ENCODE results near the gene SIPA1. TPM values are rescaled to one million over a fixed set of nuclear protein-coding genes. Genes with fewer than 3 reads are reported as not detected.
"Not testable (repeated sequence)": the region's sequence is repeated elsewhere in the genome, so short reads cannot be mapped to it uniquely, and the experiment has no call there.

SIPA1 gene
- total RNA-seq, 4 donors from 2014 or later: 19.3 to 60.5 (median 33.3) TPM

DNA sequence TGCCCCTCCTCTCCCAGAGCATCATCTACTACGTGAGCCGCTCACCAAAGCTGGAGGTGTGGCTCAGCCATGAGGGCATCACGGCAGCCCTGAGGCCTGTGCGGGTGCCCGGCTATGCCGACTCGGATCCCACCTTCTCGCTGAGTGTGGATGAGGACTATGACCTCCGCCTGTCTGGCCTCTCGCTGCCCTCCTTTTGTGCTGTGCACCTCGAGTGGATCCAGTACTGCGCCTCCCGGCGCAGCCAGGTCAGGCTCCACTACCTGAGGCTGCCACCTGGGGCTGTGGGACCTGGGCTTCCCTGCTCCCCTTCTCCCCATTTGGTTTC lies 3.8 kb upstream of the SIPA1 start:
- TF ChIP-seq, protein P1, sequence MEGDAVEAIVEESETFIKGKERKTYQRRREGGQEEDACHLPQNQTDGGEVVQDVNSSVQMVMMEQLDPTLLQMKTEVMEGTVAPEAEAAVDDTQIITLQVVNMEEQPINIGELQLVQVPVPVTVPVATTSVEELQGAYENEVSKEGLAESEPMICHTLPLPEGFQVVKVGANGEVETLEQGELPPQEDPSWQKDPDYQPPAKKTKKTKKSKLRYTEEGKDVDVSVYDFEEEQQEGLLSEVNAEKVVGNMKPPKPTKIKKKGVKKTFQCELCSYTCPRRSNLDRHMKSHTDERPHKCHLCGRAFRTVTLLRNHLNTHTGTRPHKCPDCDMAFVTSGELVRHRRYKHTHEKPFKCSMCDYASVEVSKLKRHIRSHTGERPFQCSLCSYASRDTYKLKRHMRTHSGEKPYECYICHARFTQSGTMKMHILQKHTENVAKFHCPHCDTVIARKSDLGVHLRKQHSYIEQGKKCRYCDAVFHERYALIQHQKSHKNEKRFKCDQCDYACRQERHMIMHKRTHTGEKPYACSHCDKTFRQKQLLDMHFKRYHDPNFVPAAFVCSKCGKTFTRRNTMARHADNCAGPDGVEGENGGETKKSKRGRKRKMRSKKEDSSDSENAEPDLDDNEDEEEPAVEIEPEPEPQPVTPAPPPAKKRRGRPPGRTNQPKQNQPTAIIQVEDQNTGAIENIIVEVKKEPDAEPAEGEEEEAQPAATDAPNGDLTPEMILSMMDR (IDR thresholded peaks at IDR 0.05): no peak
- no peak for ATAC-seq (ENCODE audit: low FRiP score)

DNA sequence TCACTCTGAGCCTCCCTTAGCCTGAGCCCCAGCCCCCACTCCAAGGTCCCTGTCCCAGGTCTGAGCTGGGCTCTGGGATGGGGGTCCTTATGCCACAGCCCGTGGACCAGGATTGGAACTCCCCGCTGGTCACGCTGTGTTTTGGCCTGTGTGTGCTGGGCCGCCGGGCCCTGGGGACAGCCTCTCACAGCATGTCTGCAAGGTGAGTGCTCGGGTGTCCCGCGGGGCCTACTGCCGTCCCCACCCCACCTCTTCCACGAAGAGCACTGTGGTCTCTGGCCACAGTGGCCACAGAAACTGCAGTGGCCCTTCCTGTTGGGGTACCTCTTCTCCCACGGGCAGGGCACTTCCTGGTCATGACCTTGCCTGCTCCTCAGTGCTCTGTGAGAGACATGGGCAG lies 3.5 kb upstream of the SIPA1 start:
- TF ChIP-seq, protein P1 (IDR thresholded peaks at IDR 0.05): no peak
- DNase-seq (ENCODE audit: low spot score): no peak
- ATAC-seq (ENCODE audit: low FRiP score): no peak

More for the DNA sequence above, 3.8 kb upstream of the SIPA1 start:
- DNase-seq (ENCODE audit: low spot score): no peak

DNA sequence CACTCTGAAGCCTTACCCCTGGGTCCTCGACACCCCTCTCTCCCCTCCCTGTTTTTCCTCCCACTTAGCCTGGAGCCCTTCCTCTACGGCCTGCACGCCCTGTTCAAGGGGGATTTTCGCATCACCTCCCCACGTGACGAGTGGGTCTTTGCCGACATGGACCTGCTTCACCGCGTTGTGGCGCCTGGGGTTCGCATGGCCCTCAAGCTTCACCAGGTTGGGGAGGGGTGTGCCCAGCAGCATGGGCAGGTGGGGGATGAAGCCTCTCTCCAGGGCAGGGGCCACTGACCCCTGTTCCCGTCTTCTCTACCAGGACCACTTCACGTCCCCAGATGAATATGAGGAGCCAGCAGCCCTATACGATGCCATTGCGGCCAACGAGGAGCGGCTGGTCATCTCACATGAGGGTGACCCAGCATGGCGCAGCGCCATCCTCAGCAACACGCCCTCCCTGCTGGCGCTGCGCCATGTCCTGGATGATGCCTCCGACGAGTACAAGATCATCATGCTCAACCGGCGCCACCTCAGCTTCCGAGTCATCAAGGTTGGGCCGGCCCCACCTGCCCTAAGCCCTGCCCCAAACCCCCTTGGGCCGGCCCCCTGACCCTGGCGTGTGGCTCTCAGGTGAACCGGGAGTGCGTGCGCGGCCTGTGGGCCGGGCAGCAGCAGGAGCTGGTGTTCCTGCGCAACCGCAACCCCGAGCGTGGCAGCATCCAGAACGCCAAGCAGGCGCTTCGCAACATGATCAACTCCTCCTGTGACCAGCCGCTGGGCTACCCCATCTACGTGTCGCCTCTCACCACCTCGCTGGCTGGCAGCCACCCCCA lies 2.8 kb upstream of the SIPA1 start:
- ATAC-seq (ENCODE audit: low FRiP score): no peak
- DNase-seq (ENCODE audit: low spot score): no peak
- TF ChIP-seq, protein P1 (IDR thresholded peaks at IDR 0.05): no peak

DNA sequence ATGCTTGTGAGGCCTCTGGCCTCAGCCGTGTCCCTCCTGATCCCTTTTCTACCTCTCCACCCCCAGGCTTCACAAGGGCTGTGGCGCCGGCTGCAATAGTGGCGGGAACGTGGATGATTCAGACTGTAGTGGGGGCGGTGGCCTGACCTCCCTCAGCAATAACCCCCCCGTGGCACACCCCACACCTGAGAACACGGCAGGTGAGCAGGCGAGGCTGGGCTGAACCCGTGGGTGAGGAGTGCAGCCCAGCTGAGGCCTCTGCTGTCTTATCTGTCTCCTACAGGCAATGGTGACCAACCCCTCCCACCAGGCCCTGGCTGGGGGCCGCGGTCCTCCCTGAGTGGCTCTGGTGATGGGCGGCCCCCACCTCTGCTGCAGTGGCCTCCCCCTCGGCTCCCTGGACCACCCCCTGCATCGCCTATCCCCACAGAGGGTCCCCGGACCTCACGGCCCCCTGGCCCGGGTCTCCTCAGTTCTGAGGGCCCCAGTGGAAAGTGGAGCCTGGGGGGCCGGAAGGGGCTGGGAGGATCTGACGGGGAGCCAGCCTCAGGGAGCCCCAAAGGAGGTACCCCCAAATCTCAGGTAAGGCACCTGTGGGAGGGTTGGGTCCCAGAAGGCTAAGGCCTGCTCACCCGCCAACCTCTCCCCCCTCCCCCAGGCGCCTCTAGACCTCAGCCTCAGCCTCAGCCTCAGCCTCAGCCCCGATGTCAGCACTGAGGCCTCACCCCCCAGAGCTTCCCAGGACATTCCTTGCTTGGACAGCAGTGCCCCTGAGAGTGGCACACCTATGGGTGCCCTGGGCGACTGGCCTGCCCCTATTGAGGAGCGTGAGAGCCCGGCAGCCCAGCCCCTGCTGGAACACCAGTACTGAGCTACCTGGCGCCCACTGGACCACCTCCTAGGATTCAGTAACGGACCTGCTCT lies 1.5 kb upstream of the SIPA1 start:
- TF ChIP-seq, protein P1 (IDR thresholded peaks at IDR 0.05): no peak
- ATAC-seq (ENCODE audit: low FRiP score): no peak

DNA sequence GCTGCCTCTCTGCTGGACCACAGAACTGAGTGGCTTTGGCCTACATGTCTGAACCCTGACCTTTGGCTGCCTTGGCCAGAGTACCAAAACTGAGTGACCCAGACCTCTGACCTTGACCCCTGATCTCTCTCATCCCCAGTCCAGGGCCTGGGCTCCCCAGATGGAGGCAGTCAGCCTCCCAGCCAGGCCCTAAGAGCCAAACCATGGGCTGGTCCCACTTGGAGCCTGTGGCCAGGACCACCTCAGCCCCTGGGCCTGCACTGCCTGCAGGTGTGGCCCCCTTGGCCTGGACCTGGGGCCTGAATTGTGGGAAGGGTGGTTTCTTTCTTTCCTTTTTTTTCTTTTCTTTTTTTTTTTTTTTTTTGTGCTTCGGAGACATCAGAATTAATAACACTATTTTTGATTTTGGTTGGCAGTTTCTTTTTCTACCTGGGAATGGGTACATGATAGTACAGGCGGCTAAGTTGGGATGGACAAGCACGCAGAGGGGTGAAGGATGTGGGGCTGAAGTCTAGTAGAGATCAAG lies 806 bp upstream of the SIPA1 start:
- ATAC-seq (ENCODE audit: low FRiP score) (no peak), DNase-seq (ENCODE audit: low spot score) (no peak)
- TF ChIP-seq, protein P1 (IDR thresholded peaks at IDR 0.05): no peak

More for the DNA sequence above, 1.5 kb upstream of the SIPA1 start:
- DNase-seq (ENCODE audit: low spot score): no peak

DNA sequence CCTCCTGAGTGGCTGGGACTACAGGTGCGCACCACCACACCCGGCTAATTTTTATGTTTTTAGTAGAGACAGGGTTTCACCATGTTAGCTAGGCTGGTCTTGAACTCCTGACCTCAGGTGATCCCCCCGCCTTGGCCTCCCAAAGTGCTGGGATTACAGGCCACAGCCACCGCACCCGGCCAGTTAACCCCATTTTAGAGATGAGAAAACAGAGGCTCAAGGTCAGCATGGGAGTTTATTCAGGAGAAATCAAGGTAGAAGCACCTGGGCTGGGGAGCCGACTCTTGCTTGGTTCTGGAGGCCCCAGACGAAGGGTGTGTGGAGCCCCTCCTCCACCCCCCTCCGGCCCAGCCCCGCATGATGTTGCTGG lies 1.3 kb downstream of the SIPA1 start:
- not testable (repeated sequence) for DNase-seq (ENCODE audit: low spot score); ATAC-seq (ENCODE audit: low FRiP score)
